Measurements from ENCODE around the gene TXNRD1. TPM values are rescaled to one million over a fixed set of nuclear protein-coding genes. Genes with fewer than 3 reads are reported as not detected.

TXNRD1 gene
- total and polyA plus RNA-seq, 2 of the 8 experiments (the other 6 are each of a cell fraction or from before 2014, with no cell fraction given) = 56.8 to 127 TPM

- Histone ChIP-seq H2AK5ac (ENCODE audit: low read depth, low read length) (no peak overlapping the region), H2AFZ (ENCODE audit: low read length) (no peak overlapping the region), H3K4me1 (replicated peaks in 1 of 4; ENCODE audit: control insufficient read depth in 3 of 4, insufficient read depth in 4 of 4, low read length in 3 of 4) (no peaks in the 10 kb centered on the region), H3K23ac (ENCODE audit: insufficient read length) (no peak overlapping the region), H3K9ac (replicated peaks in 1 of 4; ENCODE audit: extremely low read depth in 1 of 4, low read depth in 3 of 4, low read length in 3 of 4) (no peak overlapping the region), H3K4ac (replicated peaks; ENCODE audit: insufficient read length, low read depth, low read length) (no peak overlapping the region), H3K27ac (ENCODE audit: low read depth, low read length) (no peak overlapping the region), H3K4me2 (ENCODE audit: insufficient read depth in 1 of 2, low read depth in 2 of 2, low read length in 2 of 2) (no peak overlapping the region), H3K79me2 (ENCODE audit: control insufficient read depth in 1 of 2, insufficient read depth in 2 of 2, low read length in 2 of 2) (no peaks in the 10 kb centered on the region; a peak in 1 of 4 replicates), H3K56ac (replicated peaks; ENCODE audit: insufficient read length, low read depth, low read length) (no peak overlapping the region), H2BK12ac (ENCODE audit: low read depth, low read length) (no peak overlapping the region), H2BK120ac (replicated peaks; ENCODE audit: low read depth, low read length) (no peak overlapping the region), H3K9me3 (ENCODE audit: insufficient read depth in 2 of 2, low read depth in 1 of 2, low read length in 1 of 2) (no peaks in the 10 kb centered on the region), H2BK5ac (ENCODE audit: low read depth, low read length) (no peak overlapping the region), H3K14ac (ENCODE audit: insufficient read length) (no peak overlapping the region), H3K36me3 (ENCODE audit: control insufficient read depth in 2 of 4, insufficient read depth in 4 of 4, low read length in 3 of 4) (peaks cover 33 to 92% (median 77%) of the 10 kb centered on the region in 4 experiments), H2BK20ac (ENCODE audit: low read length) (no peak overlapping the region), H4K5ac (ENCODE audit: insufficient read length, low read depth, low read length) (no peak overlapping the region), H4K20me1 (replicated peaks in 1 of 2; ENCODE audit: control insufficient read depth in 1 of 2, insufficient read depth in 2 of 2, low read length in 2 of 2) (no peaks in the 10 kb centered on the region), H3K18ac (ENCODE audit: extremely low read depth, low read length) (no peak overlapping the region), H3K79me1 (ENCODE audit: low read depth, low read length) (no peaks in the 10 kb centered on the region), H3K4me3 (ENCODE audit: extremely low read depth in 1 of 4, insufficient read depth in 2 of 4, low read depth in 3 of 4, low read length in 4 of 4) (no peak overlapping the region), H4K91ac (replicated peaks; ENCODE audit: insufficient read length, low read length) (no peak overlapping the region), H3K23me2 (ENCODE audit: low read depth, low read length) (no peaks in the 10 kb centered on the region), H4K8ac (ENCODE audit: extremely low read depth, insufficient read depth, low read length) (no peak overlapping the region), H3K27me3 (replicated peaks in 1 of 4; ENCODE audit: control insufficient read depth in 3 of 4, extremely low read depth in 1 of 4, insufficient read depth in 3 of 4, low read length in 3 of 4) (no peaks in the 10 kb centered on the region), H2BK15ac (ENCODE audit: low read length) (no peak overlapping the region)
- FAIRE-seq = no peak
- ChIA-PET CTCF (ENCODE audit: partially characterized antibody) (no interaction called here), POLR2A (ENCODE audit: partially characterized antibody) (no interaction called here)
- DNase-seq (ENCODE audit: low read depth in 1 of 2, low spot score in 2 of 2) = no peak
- TF ChIP-seq SIN3A (conservative IDR thresholded peaks at IDR 0.05 in 1 of 2, IDR thresholded peaks at IDR 0.05 in 1 of 2; ENCODE audit: low read depth in 1 of 2, low read length in 2 of 2) (no peak), SP4 (IDR thresholded peaks at IDR 0.05; ENCODE audit: low read length) (no peak), POLR2A (IDR thresholded peaks at IDR 0.05; ENCODE audit: control extremely low read depth in 1 of 2, low read depth in 2 of 2, low read length in 2 of 2) (no peak), HDAC2 (IDR thresholded peaks at IDR 0.05; ENCODE audit: borderline replicate concordance in 1 of 2, low read depth in 2 of 2, low read length in 2 of 2) (no peak), SIRT6 (IDR thresholded peaks at IDR 0.05; ENCODE audit: low read length) (no peak), GTF2F1 (IDR thresholded peaks at IDR 0.05; ENCODE audit: borderline replicate concordance, low read depth, low read length) (no peak), CTBP2 (IDR thresholded peaks at IDR 0.05; ENCODE audit: borderline replicate concordance, insufficient read depth, insufficient read length, low read length) (no peak)
Observed at GRCh38 chr12:104316936-104317335, 101.4 kb downstream of the TXNRD1 start.

Measured in H1 (cell line).